CD8-positive, alpha-beta memory T cell (primary cell): ENCODE results near the gene LCOR. TPM values are rescaled to one million over a fixed set of nuclear protein-coding genes. Genes with fewer than 3 reads are reported as not detected.

Experiments
- CTCF ChIA-PET: fragments of 350-600 bp; sonication (Branson Sonifier 250); formaldehyde crosslinking; loops from one replicate; lab custom pipeline; 2021; ENCODE audit warnings: antibody characterized with exemption; lab: Charles Lee
- POLR2A ChIA-PET: fragments of 350-600 bp; sonication (Branson Sonifier 250); formaldehyde crosslinking; loops from one replicate; lab custom pipeline; 2021; ENCODE audit warnings: antibody characterized with exemption; lab: Charles Lee
- DNase-seq, 5 donors: peaks; one replicate each; pipeline versions ENCODE4 v3.0.0 to v3.0.0-alpha.2; 2020 to 2022; ENCODE audit warnings: mixed read lengths in 1 of 5
- H3K27ac ChIP-seq: one replicate; pipeline ENCODE4 v1.7.0; 2013; ENCODE audit warnings: low read depth, mild to moderate bottlenecking, low read length, moderate library complexity
- H3K27me3 ChIP-seq: 2 replicates; pipeline ENCODE4 v1.7.0; 2013; ENCODE audit warnings: low read length, mild to moderate bottlenecking; ENCODE audit not compliant: insufficient read depth, poor library complexity, severe bottlenecking
- H3K36me3 ChIP-seq: 2 replicates; pipeline ENCODE4 v1.7.0; 2013; ENCODE audit warnings: mild to moderate bottlenecking, low read length, moderate library complexity; ENCODE audit not compliant: insufficient read depth
- H3K4me1 ChIP-seq: 2 replicates; pipeline ENCODE4 v1.7.0; 2013; ENCODE audit warnings: mild to moderate bottlenecking, low read length, moderate library complexity; ENCODE audit not compliant: insufficient read depth
- H3K4me3 ChIP-seq: 2 replicates; pipeline ENCODE4 v1.7.0; 2013; ENCODE audit warnings: mild to moderate bottlenecking, low read length
- H3K9me3 ChIP-seq: 2 replicates; pipeline ENCODE4 v1.7.0; 2013; ENCODE audit warnings: mild to moderate bottlenecking, low read length
- H3K27ac Mint-ChIP-seq, 8 donors: one replicate each; pipeline ENCODE4 v1.8.0; 2020 to 2021; ENCODE audit warnings: mixed read lengths in 8 of 8, mild to moderate bottlenecking in 6 of 8, inconsistent platforms in 3 of 8, moderate library complexity in 3 of 8
- H3K27me3 Mint-ChIP-seq, 2 donors: one replicate each; pipeline ENCODE4 v1.8.0; 2020 to 2021; ENCODE audit warnings: mixed read lengths in 2 of 2, mild to moderate bottlenecking in 1 of 2, moderate library complexity in 1 of 2
- H3K36me3 Mint-ChIP-seq, 3 donors: one replicate each; pipeline ENCODE4 v1.8.0; 2020 to 2021; ENCODE audit warnings: mixed read lengths in 3 of 3, inconsistent platforms in 1 of 3, mild to moderate bottlenecking in 1 of 3
- H3K4me1 Mint-ChIP-seq, 3 donors: one replicate each; pipeline ENCODE4 v1.8.0; 2020 to 2021; ENCODE audit warnings: mixed read lengths in 3 of 3, inconsistent platforms in 1 of 3, mild to moderate bottlenecking in 1 of 3
- H3K4me3 Mint-ChIP-seq, 7 donors: one replicate each; pipeline ENCODE4 v1.8.0; 2020 to 2021; ENCODE audit warnings: mixed read lengths in 7 of 7, mild to moderate bottlenecking in 6 of 7, moderate library complexity in 4 of 7, inconsistent platforms in 2 of 7
- H3K9me3 Mint-ChIP-seq, 5 donors: one replicate each; pipeline ENCODE4 v1.8.0; 2020 to 2022; ENCODE audit warnings: mixed read lengths in 5 of 5, mild to moderate bottlenecking in 3 of 5, moderate library complexity in 2 of 5, inconsistent platforms in 1 of 5
- polyA plus RNA-seq: library from polyadenylated mRNA; unstranded; fragments of 300-500 nt; fragmentation: Illumina TruSeq; gene quantifications from one replicate; pipeline ENCODE4 v1.2.3, GENCODE V29; 2021
- total RNA-seq, 2 experiments: library from RNA; stranded (reverse); gene quantifications; one replicate each; pipeline ENCODE4 v1.2.3, GENCODE V29; 2021

LCOR gene
- total and polyA plus RNA-seq, 3 experiments from 2014 or later: 20.3 to 26.1 (median 20.8) TPM

GRCh38 chr10:96831200-96831866, 765 bp upstream of the LCOR start:
- peaks cover 44 to 50% (median 49%) of the 10 kb centered on the region in 3 donors for H3K4me1 Mint-ChIP-seq
- H3K27me3 Mint-ChIP-seq: peaks cover 0 to 2% of the 10 kb centered on the region in 2 donors
- no peaks in the 10 kb centered on the region for H3K9me3 ChIP-seq
- H3K4me1 ChIP-seq: peaks cover 43% of the 10 kb centered on the region
- H3K36me3 ChIP-seq: no peaks in the 10 kb centered on the region
- H3K27ac ChIP-seq: peak overlapping the region; percentile 78
- H3K9me3 Mint-ChIP-seq: no peaks in the 10 kb centered on the region
- ChIA-PET CTCF (no interaction called here), POLR2A (no interaction called here)
- H3K4me3 Mint-ChIP-seq: peak overlapping the region; percentile 88 to 99 (median 91)
- H3K36me3 Mint-ChIP-seq: peaks cover 0 to 10% (median 0%) of the 10 kb centered on the region in 3 donors
- peak overlapping the region; percentile 72 for H3K4me3 ChIP-seq
- no peak for DNase-seq
- peak overlapping the region; percentile 92 to 98 (median 95) for H3K27ac Mint-ChIP-seq
- no peaks in the 10 kb centered on the region for H3K27me3 ChIP-seq

DNA sequence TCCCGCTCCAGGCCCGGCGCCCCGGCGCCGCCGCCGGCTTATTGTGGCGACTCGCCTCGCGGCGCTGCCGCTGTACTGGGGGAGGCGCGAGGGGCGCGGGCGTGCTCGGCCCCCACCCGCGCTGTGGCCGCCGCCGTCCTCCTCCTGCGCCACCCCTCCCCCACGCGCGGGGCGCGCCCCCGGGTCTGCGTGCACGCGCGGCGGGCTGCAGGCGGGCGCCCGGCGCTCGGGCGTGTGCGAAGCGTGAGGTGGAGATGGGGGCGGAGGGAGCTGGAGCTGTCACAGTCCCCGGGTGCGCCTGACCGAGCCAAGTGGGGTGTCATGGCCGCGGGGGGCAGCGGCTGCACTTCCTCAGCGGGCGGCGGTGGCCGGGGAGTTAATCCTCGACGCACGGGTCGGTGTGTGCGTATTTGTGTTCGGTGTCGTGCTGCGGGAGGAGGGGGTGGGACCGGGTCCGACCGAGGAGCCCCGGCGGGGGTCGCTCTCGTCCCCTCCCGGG, 672 bp downstream of the LCOR start:
- Mint-ChIP-seq H3K4me1 (peaks cover 54 to 61% (median 60%) of the 10 kb centered on the region in 3 donors), H3K9me3 (no peaks in the 10 kb centered on the region), H3K36me3 (peaks cover 0 to 15% (median 3%) of the 10 kb centered on the region in 3 donors), H3K27ac (peak overlapping the region in 7 of 8 donors; percentile 77 to 96 (median 83)), H3K27me3 (peaks cover 0 to 2% of the 10 kb centered on the region in 2 donors), H3K4me3 (peak overlapping the region; percentile 84 to 94 (median 87))
- DNase-seq: peak; percentile 83 to 91 (median 89)
- Histone ChIP-seq H3K36me3 (no peaks in the 10 kb centered on the region), H3K4me1 (peaks cover 46% of the 10 kb centered on the region), H3K9me3 (no peaks in the 10 kb centered on the region), H3K27me3 (no peaks in the 10 kb centered on the region), H3K4me3 (peak overlapping the region; percentile 58), H3K27ac (peak overlapping the region; percentile 46)
- POLR2A ChIA-PET: interaction anchor here (0.6 to 1.5 kb wide), 3 partner anchors 11 to 241 kb away, joined by 3 to 4 read pairs (median 3); no protein-coding TSS in a partner anchor
- CTCF ChIA-PET: no interaction called here

GRCh38 chr10:96833220-96834001, 1.3 kb downstream of the LCOR start:
- H3K9me3 Mint-ChIP-seq: no peaks in the 10 kb centered on the region
- H3K27ac Mint-ChIP-seq: peak overlapping the region; percentile 80 to 96 (median 92)
- Histone ChIP-seq H3K4me1 (peaks cover 46% of the 10 kb centered on the region), H3K36me3 (no peaks in the 10 kb centered on the region), H3K27ac (peak overlapping the region; percentile 46), H3K4me3 (peak overlapping the region; percentile 58), H3K9me3 (no peaks in the 10 kb centered on the region), H3K27me3 (no peaks in the 10 kb centered on the region)
- H3K36me3 Mint-ChIP-seq: peaks cover 0 to 19% (median 6%) of the 10 kb centered on the region in 3 donors
- ChIA-PET CTCF (no interaction called here), POLR2A (interaction anchor here (0.6 to 1.5 kb wide), 4 partner anchors 10 to 1535 kb away, joined by 3 to 4 read pairs (median 3); no protein-coding TSS in a partner anchor)
- DNase-seq: peak in 2 of 5 donors; percentile 14 to 47
- peak overlapping the region; percentile 83 to 98 (median 93) for H3K4me3 Mint-ChIP-seq
- peaks cover 0 to 2% of the 10 kb centered on the region in 2 donors for H3K27me3 Mint-ChIP-seq
- H3K4me1 Mint-ChIP-seq: peaks cover 59 to 67% (median 67%) of the 10 kb centered on the region in 3 donors

DNA sequence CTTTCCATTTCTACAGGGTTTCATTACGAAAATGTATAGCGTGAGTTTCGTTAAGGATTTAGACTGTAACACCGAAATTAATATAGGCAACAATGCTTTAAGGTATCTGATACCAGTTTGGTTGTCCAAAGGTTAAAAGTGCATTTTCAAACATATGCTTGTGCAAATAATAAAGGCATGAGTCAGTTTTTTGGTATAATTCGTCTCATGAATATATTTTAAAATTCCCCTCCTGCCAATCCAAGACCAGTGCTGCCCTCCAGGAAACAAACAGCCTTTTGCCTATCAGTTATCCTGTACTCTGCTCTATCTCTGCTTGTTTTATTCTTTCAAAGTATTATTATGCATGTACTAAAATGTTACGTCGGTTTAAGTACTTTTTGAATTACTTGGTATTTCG, 2.0 kb downstream of the LCOR start:
- no peaks in the 10 kb centered on the region for H3K36me3 ChIP-seq
- H3K4me3 Mint-ChIP-seq: peak overlapping the region; percentile 83 to 98 (median 93)
- ChIA-PET CTCF (no interaction called here), POLR2A (interaction anchor here (0.6 kb wide), 1 partner anchor 1536 kb away, joined by 3 read pairs; no protein-coding TSS in a partner anchor)
- H3K4me1 Mint-ChIP-seq: peaks cover 65 to 74% (median 74%) of the 10 kb centered on the region in 3 donors
- H3K9me3 Mint-ChIP-seq: no peaks in the 10 kb centered on the region
- no peak overlapping the region for H3K4me3 ChIP-seq
- no peaks in the 10 kb centered on the region for H3K27me3 ChIP-seq
- H3K27ac Mint-ChIP-seq: peak overlapping the region; percentile 80 to 96 (median 92)
- no peak for DNase-seq
- no peaks in the 10 kb centered on the region for H3K9me3 ChIP-seq
- peaks cover 0 to 20% (median 7%) of the 10 kb centered on the region in 3 donors for H3K36me3 Mint-ChIP-seq
- H3K27ac ChIP-seq: no peak overlapping the region
- H3K27me3 Mint-ChIP-seq: peaks cover 0 to 2% of the 10 kb centered on the region in 2 donors
- peaks cover 50% of the 10 kb centered on the region for H3K4me1 ChIP-seq

- ChIA-PET CTCF (interaction anchor here (1.1 kb wide), 1 partner anchor 9 kb away, joined by 4 read pairs; no protein-coding TSS in a partner anchor), POLR2A (no interaction called here)
- Histone ChIP-seq H3K36me3 (no peaks in the 10 kb centered on the region), H3K9me3 (no peaks in the 10 kb centered on the region), H3K27me3 (no peaks in the 10 kb centered on the region), H3K4me3 (no peak overlapping the region), H3K27ac (no peak overlapping the region), H3K4me1 (peaks cover 46% of the 10 kb centered on the region)
- H3K4me3 Mint-ChIP-seq: peak overlapping the region in 5 of 7 donors; percentile 24 to 72 (median 67)
- DNase-seq: no peak
- H3K36me3 Mint-ChIP-seq: peaks cover 0 to 23% (median 7%) of the 10 kb centered on the region in 3 donors
- H3K27me3 Mint-ChIP-seq: peaks cover 0 to 2% of the 10 kb centered on the region in 2 donors
- no peaks in the 10 kb centered on the region for H3K9me3 Mint-ChIP-seq
- peaks cover 67 to 82% (median 80%) of the 10 kb centered on the region in 3 donors for H3K4me1 Mint-ChIP-seq
- H3K27ac Mint-ChIP-seq: peak overlapping the region in 4 of 8 donors; percentile 26 to 96 (median 75)
Measured at GRCh38 chr10:96835899-96836298, 3.8 kb downstream of the LCOR start.

DNA sequence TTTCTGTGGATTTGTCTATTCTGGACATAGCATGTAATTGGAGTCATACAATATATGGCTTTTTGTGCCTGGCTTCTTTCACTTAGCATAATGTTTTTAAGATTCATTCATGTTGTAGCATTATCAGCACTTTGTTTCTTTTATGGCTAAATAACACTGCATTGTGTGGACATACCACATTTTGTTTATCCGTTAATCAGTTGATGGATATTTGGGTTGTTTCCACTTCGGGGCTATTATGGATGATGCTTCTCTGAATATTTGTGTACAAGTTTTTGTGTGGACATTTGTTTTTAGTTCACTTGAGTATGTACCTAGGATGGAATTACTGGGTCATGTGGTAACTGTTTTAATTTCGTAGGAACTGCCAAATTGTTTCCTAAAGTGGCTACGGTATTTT, 6.4 kb downstream of the LCOR start:
- Histone ChIP-seq H3K9me3 (no peaks in the 10 kb centered on the region), H3K27ac (no peak overlapping the region), H3K27me3 (no peaks in the 10 kb centered on the region), H3K36me3 (no peaks in the 10 kb centered on the region), H3K4me1 (peaks cover 42% of the 10 kb centered on the region), H3K4me3 (no peak overlapping the region)
- CTCF ChIA-PET: no interaction called here
- peaks cover 0 to 2% (median 0%) of the 10 kb centered on the region in 5 donors for H3K9me3 Mint-ChIP-seq
- peaks cover 0 to 1% of the 10 kb centered on the region in 2 donors for H3K27me3 Mint-ChIP-seq
- H3K4me1 Mint-ChIP-seq: peaks cover 65 to 88% (median 87%) of the 10 kb centered on the region in 3 donors
- DNase-seq: no peak
- H3K36me3 Mint-ChIP-seq: peaks cover 0 to 18% (median 7%) of the 10 kb centered on the region in 3 donors
- POLR2A ChIA-PET: no interaction called here
- H3K4me3 Mint-ChIP-seq: peak overlapping the region in 2 of 7 donors; percentile 1 to 8
- H3K27ac Mint-ChIP-seq: no peak overlapping the region

- Histone ChIP-seq H3K27ac (no peak overlapping the region), H3K4me1 (peaks cover 32% of the 10 kb centered on the region), H3K4me3 (no peak overlapping the region), H3K9me3 (no peaks in the 10 kb centered on the region), H3K36me3 (no peaks in the 10 kb centered on the region), H3K27me3 (no peaks in the 10 kb centered on the region)
- DNase-seq: no peak
- CTCF ChIA-PET: no interaction called here
- Mint-ChIP-seq H3K9me3 (peaks cover 0 to 2% (median 0%) of the 10 kb centered on the region in 5 donors), H3K4me3 (no peak overlapping the region), H3K36me3 (peaks cover 0 to 15% (median 7%) of the 10 kb centered on the region in 3 donors), H3K27me3 (no peaks in the 10 kb centered on the region), H3K4me1 (peaks cover 58 to 84% (median 79%) of the 10 kb centered on the region in 3 donors), H3K27ac (peak overlapping the region in 1 of 8 donors; percentile 42)
- POLR2A ChIA-PET: no interaction called here
Measured at GRCh38 chr10:96840841-96841518, 8.9 kb downstream of the LCOR start.
